Activated CD4-positive, alpha-beta T cell treated with anti-CD3 and anti-CD28 coated beads for 4 hours (primary cell): Measurements from ENCODE around the gene AP2A2.

Source experiments
- DNase-seq, 2 donors: peaks; one replicate each; pipeline ENCODE4 v3.0.0-alpha.2; 2020

AP2A2 gene

GRCh38 chr11:1031121-1031899, 105.6 kb downstream of the AP2A2 start:
- DNase-seq, result no peak

DNA sequence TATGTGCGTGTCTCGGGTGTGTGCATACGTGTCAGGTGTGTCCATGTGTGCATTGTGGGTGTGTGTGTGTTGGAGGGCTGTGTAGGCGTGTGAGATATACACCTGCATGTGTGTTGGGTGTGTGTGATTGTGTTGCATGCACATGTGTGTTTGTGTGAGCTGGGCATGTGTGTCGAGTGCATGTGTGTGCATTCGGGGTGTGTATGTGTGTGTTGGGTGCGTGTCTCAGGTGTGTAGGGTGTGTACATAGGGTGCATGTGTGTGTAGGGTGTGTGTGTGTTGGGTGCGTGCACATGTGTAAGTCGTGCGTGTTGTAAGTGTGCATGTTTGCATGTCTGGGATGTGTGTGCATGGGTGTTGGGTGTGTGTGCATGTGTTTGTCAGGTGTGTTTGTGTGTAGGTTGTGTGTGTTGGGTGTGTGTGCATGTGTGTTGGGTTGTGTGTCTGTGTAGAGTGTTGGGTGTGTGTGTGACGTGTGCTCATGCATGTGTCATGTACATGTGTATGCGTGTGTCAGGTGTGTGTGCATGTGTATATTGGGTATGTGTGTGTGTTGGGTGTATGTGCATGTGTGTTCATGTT, 106.7 kb downstream of the AP2A2 start:
- DNase-seq, result no peak

- DNase-seq, result no peak
Measured at GRCh38 chr11:1033016-1033798, 107.5 kb downstream of the AP2A2 start.

DNA sequence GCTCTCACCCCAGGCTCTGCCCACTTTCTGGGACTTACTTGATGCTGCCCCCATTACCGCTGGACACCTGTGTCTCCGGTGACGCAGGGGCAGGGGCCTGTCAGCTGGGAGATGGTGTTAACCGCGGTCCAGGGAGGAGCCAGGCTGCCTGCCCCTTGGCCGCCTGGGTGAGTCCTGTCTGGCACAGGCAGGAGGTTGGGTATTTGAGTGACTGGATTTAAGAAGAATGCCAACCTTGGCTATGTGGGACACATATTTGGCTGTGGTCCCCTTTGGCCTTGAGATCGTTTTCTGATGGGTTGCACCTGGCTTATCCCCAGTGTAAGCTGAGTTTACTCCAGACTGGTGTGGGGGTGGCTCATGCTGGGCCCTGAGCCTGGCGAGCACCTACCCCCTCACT, 108.3 kb downstream of the AP2A2 start:
- DNase-seq, result no peak

- no peak for DNase-seq
Measured at GRCh38 chr11:1034456-1035295, 109.0 kb downstream of the AP2A2 start.

GRCh38 chr11:1035577-1036283, 110.1 kb downstream of the AP2A2 start:
- no peak for DNase-seq

GRCh38 chr11:1036303-1036923, 110.7 kb downstream of the AP2A2 start, which contains the start of gene MUC6:
MUC6 (minus strand) TSS chr11:1036718; CDS start chr11:1036655, 63 bp downstream.
- DNase-seq, result no peak

- no peak for DNase-seq
Measured at GRCh38 chr11:1036931-1037330, 111.3 kb downstream of the AP2A2 start.

GRCh38 chr11:1037506-1038055, 111.9 kb downstream of the AP2A2 start:
- DNase-seq, result no peak

GRCh38 chr11:1038361-1038760, 112.7 kb downstream of the AP2A2 start:
- no peak for DNase-seq

DNA sequence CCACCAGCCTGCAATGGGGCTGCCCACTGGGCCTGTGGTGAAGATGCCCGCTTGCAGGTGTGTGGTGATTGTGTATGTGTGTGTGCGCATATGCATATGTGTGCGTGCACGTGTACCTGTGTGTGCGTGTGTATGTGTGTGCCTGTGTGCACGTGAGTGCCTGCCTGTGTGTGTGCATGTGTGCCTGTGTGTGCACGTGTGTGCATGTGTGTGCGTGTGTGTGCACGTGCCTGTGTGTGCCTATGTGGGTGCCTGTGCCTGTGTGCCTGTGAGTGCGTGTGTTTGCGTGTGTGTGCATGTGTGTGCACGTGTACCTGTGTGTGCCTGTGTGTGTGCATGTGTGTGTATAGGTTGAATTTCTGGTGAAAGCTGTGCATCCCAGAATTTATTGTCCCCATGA, 113.3 kb downstream of the AP2A2 start:
- no peak for DNase-seq

DNA sequence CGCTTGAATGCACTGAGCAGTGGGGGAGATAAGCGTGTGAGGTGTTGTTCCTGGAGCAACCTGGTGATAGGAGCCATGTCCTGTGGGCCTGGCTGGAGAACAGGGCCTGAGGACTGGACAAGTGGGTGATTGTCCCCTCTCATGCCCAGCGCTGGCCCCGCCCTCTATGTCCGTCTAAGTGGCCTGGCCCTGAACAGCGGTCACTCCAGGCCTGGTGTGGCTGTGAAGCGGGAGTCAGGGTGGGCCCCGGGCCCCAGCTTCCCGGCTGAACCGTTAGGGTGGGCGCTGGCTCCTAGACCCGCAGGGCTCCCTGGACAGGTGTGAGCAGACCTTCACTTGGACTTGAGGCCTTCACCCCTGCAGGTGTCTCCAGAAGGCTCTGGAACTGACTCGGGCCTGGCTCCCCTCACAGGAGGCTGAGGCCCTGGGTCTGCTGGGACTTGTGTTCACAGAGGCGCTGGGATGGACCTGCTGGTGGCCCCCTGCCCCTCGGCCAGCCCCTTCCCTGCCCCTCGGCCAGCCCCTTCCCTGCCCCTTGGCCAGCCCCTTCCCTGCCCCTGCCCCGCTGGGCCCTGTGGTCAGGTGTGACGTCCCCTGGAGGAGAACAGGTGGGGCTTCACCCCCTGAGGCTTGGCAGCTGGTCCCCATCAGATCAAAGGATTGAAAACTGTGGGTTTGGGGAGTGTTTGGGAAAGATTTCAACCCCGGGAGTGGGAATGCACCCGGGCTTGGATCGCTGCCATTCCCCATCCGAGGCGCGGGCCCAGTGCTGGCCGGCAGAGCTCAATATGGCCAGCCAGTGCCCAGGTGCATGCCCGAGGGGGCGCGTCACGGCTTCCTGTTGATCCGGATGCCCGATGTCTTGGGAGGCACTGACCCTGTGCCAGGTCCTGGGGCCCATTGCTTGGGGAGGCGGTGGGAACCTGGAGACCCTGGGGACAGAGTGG, 114.1 kb downstream of the AP2A2 start:
- no peak for DNase-seq

DNA sequence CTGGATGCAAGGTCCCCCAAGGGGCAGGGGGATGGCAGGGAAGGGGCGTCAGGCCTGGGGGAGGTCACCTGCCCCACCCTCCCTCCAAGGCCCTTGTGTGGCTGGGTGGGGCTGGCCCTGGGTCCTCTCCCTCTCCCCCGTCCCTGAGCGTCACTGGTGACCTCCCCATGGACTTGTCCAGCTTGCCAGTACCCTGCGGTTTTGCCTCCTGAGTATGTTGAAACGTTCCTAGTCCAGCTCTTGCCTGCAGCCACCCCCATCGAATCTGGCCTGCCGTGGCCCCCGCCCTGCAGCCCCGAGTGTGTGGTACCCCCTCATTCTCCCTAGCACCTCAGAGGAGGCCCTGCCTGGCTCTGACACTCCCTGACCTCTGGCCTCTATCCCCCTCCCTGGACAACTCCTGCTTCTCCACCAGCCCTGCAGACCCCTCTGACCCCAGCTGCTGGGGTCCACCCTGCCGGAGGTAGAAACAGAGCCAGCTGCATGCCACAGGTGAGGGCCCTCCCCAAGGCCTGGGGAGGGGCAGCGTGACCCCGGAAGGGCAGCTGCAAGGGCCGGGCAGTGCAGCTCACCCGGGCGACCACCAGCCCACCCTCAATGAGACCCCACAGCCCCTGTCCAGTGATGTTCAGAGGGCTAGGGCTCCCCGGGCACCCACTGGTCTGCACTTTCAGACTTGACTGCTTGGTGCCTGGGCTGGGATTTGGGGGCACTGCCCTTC, 114.9 kb downstream of the AP2A2 start:
- DNase-seq, result no peak

DNA sequence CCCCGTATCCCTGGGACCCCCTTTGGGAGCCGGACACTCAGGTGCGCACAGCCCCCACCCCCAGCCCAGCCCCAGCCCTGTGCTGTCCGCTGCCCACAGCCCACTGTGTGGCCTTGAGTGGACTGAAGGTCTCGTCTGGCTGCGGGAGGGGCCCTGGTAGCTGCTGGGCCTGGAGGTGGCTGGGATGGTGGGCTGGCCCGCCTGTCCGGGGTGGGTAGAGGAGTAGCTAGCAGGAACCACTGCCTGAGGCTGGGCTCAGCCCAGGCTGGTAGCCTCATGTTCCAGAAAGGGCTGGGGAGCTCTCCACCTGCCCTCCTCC, 115.4 kb downstream of the AP2A2 start:
- no peak for DNase-seq

DNA sequence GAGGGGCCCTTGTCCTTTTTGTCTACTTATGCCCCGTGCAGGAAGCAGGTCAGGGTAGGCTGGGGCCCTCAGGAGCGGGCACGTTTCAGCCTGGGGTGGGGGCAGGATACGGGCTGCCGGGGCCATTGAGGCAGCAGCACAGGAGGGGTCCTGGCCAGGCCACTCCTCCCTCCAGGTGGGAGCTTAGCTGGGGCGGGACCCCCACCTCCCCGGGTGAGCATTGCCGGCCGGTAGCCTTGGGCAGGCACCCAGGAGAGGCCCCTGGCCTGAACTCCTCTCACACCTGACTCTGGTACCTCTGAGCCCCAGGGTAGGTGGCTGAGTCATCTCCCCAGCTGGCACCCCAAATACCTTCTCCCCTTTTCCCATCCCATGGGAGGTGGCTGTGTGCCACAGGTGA, 115.8 kb downstream of the AP2A2 start:
- no peak for DNase-seq

DNA sequence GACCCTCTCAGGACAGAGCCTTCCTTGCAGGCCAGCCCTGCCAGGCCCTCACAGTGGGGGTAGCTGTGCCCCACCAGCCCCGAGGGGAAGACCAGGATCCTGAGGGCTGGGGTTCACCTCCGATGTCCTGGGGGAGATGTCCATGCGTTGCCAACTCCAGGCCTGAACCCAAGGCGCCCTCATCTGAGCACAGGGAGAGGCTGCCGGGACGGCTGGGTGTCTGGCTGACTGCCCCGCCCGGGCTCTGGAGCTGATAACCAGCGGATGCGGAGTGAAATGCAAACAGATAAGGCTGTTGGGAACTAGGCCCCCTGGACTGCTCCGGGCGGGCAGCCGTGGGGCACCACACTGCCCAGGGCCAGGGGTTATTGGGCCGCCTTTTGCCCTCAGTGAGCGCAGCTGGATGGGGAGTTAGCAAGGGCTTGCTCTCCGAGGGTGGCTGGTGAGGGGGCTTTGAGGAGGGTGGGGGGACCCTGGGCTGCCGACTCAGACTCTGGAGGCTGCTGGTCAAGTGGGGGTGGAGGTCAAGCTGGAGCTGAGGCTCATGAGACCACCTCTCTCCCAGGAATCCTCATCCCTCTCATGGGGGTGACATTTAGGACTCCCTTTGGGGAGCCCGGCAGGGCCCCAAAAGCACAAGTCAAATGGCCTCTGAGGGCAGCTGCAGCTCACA, 116.4 kb downstream of the AP2A2 start:
- no peak for DNase-seq

DNA sequence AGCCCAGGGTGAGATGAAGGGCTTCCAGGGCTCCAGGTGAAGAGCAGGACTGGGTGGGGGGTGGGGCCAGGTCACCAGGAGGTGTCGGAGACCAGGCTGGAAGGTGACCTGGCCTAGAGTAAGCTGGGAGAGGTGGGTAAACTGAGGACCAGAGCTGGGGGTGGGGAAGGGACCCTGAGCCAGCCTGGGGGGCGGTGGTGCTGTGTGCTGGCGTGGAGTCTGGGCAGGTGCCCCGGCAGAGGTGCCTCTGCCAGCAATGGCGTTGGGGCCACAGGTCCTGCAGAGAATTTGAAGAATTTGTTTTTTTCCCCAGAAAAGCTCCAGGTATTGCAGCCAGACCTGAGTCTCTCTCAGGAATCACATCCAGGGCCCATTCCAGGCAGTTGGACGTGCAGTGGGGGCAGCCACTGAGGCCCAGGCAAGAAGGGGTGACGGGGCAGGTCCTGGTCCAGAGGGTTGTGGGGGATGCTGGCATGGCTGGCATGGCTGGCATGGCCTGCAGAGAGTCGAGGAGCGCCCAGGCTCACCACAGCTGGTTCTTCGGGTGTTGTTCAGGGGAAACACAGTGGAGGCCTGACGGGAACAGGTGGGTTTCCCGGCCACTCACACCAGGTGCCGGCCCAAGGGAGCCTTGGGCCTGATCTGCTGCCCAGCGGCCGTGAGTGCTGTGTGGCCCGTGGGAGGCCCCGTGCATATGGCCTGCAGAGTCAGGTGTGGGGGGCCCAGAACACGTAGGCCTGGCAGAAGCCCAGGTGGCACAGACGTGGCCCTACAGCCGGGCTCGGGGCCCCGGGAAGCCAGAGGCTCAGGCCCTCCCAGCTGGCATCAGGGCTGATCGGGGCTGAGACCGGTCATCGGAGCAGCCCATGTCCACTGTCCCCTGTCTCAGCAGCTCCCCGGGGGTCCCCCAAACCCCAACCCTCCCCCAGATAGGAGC, 117.2 kb downstream of the AP2A2 start:
- DNase-seq, result no peak

- DNase-seq, result no peak
Measured at GRCh38 chr11:1043563-1044096, 118.0 kb downstream of the AP2A2 start.
